Neuronal stem cell (in vitro differentiated cells): ENCODE data around the gene ERBIN. TPM values are rescaled to one million over a fixed set of nuclear protein-coding genes. Genes with fewer than 3 reads are reported as not detected.
"Not testable (repeated sequence)": the region's sequence is repeated elsewhere in the genome, so short reads cannot be mapped to it uniquely, and the experiment has no call there.

Experiments used
- DNase-seq: peaks from one replicate; pipeline ENCODE4 v3.0.0-alpha.2; 2013; ENCODE audit warnings: low spot score
- H2AFZ ChIP-seq: one replicate; pipeline ENCODE4 v1.6.1; 2013; ENCODE audit warnings: mild to moderate bottlenecking, low read length, inconsistent platforms
- H2AK5ac ChIP-seq: 2 replicates; pipeline ENCODE4 v1.6.1; 2013; ENCODE audit warnings: low read depth, mild to moderate bottlenecking, inconsistent platforms, low read length, moderate library complexity, mixed read lengths
- H2BK120ac ChIP-seq: 2 replicates; pipeline ENCODE4 v1.6.1; 2013; ENCODE audit warnings: low read depth, mild to moderate bottlenecking, inconsistent platforms, low read length, moderate library complexity, mixed read lengths
- H2BK12ac ChIP-seq: one replicate; pipeline ENCODE4 v1.6.1; 2013; ENCODE audit warnings: low read length, inconsistent platforms
- H2BK15ac ChIP-seq: 2 replicates; pipeline ENCODE4 v1.6.1; 2013; ENCODE audit warnings: mild to moderate bottlenecking, low read length, inconsistent platforms, mixed read lengths
- H2BK5ac ChIP-seq: one replicate; pipeline ENCODE4 v1.6.1; 2013; ENCODE audit warnings: inconsistent platforms, mild to moderate bottlenecking, low read length, moderate library complexity
- H3K14ac ChIP-seq: one replicate; pipeline ENCODE4 v1.6.1; 2013; ENCODE audit warnings: low read length, inconsistent platforms
- H3K18ac ChIP-seq: 2 replicates; pipeline ENCODE4 v1.6.1; 2013; ENCODE audit warnings: low read length, inconsistent platforms
- H3K23ac ChIP-seq: 2 replicates; pipeline ENCODE4 v1.6.1; 2013; ENCODE audit warnings: low read depth, mild to moderate bottlenecking, mixed read lengths, low read length, inconsistent platforms; ENCODE audit not compliant: poor library complexity
- H3K27ac ChIP-seq: replicated peaks from 3 replicates; pipeline ENCODE4 v1.5.1; 2013; ENCODE audit warnings: low read length, inconsistent platforms
- H3K27me3 ChIP-seq, 3 experiments: 2 replicates each; pipeline ENCODE4 v1.6.1; 2013; ENCODE audit warnings: low read length in 3 of 3, mild to moderate bottlenecking in 2 of 3, inconsistent platforms in 1 of 3, low read depth in 1 of 3, mixed read lengths in 1 of 3, moderate library complexity in 1 of 3; ENCODE audit not compliant: control insufficient read depth in 3 of 3, insufficient read depth in 3 of 3
- H3K36me3 ChIP-seq, 2 donors: replicated peaks in 1 of 2; 2 replicates each; pipeline ENCODE4 v1.6.1; 2013; ENCODE audit warnings: low read length in 2 of 2; ENCODE audit not compliant: control insufficient read depth in 2 of 2, insufficient read depth in 2 of 2
- H3K4ac ChIP-seq: 2 replicates; pipeline ENCODE4 v1.6.1; 2013; ENCODE audit warnings: inconsistent platforms, mild to moderate bottlenecking, low read length, moderate library complexity
- H3K4me1 ChIP-seq, 2 donors: 1 replicate in 1 of 2; 2 replicates in 1 of 2; pipeline ENCODE4 v1.6.1; 2013; ENCODE audit warnings: low read length in 2 of 2, low read depth in 1 of 2; ENCODE audit not compliant: control insufficient read depth in 2 of 2, insufficient read depth in 1 of 2
- H3K4me2 ChIP-seq: one replicate; pipeline ENCODE4 v1.6.1; 2013; ENCODE audit warnings: mild to moderate bottlenecking, low read length, inconsistent platforms; ENCODE audit not compliant: insufficient read depth, poor library complexity, severe bottlenecking
- H3K4me3 ChIP-seq, 2 donors: 2 replicates each; pipeline ENCODE4 v1.5.1; 2013; ENCODE audit warnings: low read length in 2 of 2, mild to moderate bottlenecking in 2 of 2, inconsistent platforms in 1 of 2, moderate library complexity in 1 of 2
- H3K79me1 ChIP-seq: one replicate; pipeline ENCODE4 v1.6.1; 2013; ENCODE audit warnings: low read depth, mild to moderate bottlenecking, inconsistent platforms, low read length, moderate library complexity
- H3K9ac ChIP-seq: one replicate; pipeline ENCODE4 v1.6.1; 2013; ENCODE audit warnings: mild to moderate bottlenecking, low read depth, low read length, inconsistent platforms; ENCODE audit not compliant: poor library complexity
- H3K9me3 ChIP-seq, 2 donors: replicated peaks in 1 of 2; 2 replicates each; pipeline versions ENCODE3 to v1.6.1; 2013; ENCODE audit warnings: low read length in 2 of 2, mild to moderate bottlenecking in 2 of 2, inconsistent platforms in 1 of 2, low read depth in 1 of 2, mixed read lengths in 1 of 2, moderate library complexity in 1 of 2; ENCODE audit not compliant: control insufficient read depth in 2 of 2, insufficient read depth in 1 of 2
- H4K8ac ChIP-seq: one replicate; pipeline ENCODE4 v1.6.1; 2013; ENCODE audit warnings: low read depth, mild to moderate bottlenecking, inconsistent platforms, low read length, moderate library complexity
- H4K91ac ChIP-seq: one replicate; pipeline ENCODE4 v1.6.1; 2013; ENCODE audit warnings: low read length, low read depth, mild to moderate bottlenecking, inconsistent platforms; ENCODE audit not compliant: poor library complexity
- WGBS, 2 donors: extraction: QIAGEN DNeasy Blood & Tissue Kit; methylation state at CpG; one replicate each; pipeline ENCODE4 v1.1.7; 2013; ENCODE audit warnings: missing lambda C conversion rate in 2 of 2, mixed read lengths in 1 of 2; ENCODE audit not compliant: insufficient read length in 2 of 2, insufficient replicate concordance in 1 of 2; ENCODE audit errors: extremely low coverage in 2 of 2; 5-methylcytosine and 5-hydroxymethylcytosine counted together
- polyA plus RNA-seq, 2 experiments: library from polyadenylated mRNA; stranded (reverse); fragments of 200-250 nt; gene quantifications; one replicate each; pipeline ENCODE4 v1.2.3, GENCODE V29; 2013

The ERBIN gene
- polyA plus RNA-seq (2013, experiment 1 of 2), result 29.8 TPM
- 28.4 TPM for polyA plus RNA-seq (2013, experiment 2 of 2)

GRCh38 chr5:65926276-65926783 lies at the start of gene ERBIN:
Gene ERBIN, plus strand, starts transcription at chr5:65926575. Its CDS starts 66,144 bp downstream, at chr5:65992719.
- H4K91ac ChIP-seq, result peak within 1 kb of the TSS; percentile 94
- peaks cover 0 to 2% of the 10 kb centered on the region in 2 donors for H3K4me1 ChIP-seq
- peak within 1 kb of the TSS; percentile 98 for H3K23ac ChIP-seq
- H3K27ac ChIP-seq, result peak within 1 kb of the TSS; percentile 100
- H3K9me3 ChIP-seq, result peaks cover 0 to 10% of the 10 kb centered on the region in 2 donors
- peak within 1 kb of the TSS; percentile 92 for H2AK5ac ChIP-seq
- peak within 1 kb of the TSS; percentile 93 for H3K4ac ChIP-seq
- no CpG with 5 or more reads among the region's 45 CpGs for WGBS, 2 donors
- H3K14ac ChIP-seq, result peak within 1 kb of the TSS; percentile 100
- peak within 1 kb of the TSS; percentile 61 for H3K4me2 ChIP-seq
- H2AFZ ChIP-seq, result peak within 1 kb of the TSS; percentile 95
- H2BK120ac ChIP-seq, result peak within 1 kb of the TSS; percentile 99
- peak within 1 kb of the TSS; percentile 78 for H2BK12ac ChIP-seq
- peaks cover 0 to 18% of the 10 kb centered on the region in 2 donors for H3K36me3 ChIP-seq
- H2BK15ac ChIP-seq, result peak within 1 kb of the TSS; percentile 69
- peak within 1 kb of the TSS; percentile 69 to 100 for H3K4me3 ChIP-seq
- no peaks in the 10 kb centered on the region for H3K27me3 ChIP-seq
- peak; percentile 45 for DNase-seq
- peak within 1 kb of the TSS; percentile 100 for H2BK5ac ChIP-seq
- peaks cover 2% of the 10 kb centered on the region for H3K79me1 ChIP-seq
- peak within 1 kb of the TSS; percentile 52 for H4K8ac ChIP-seq
- peak within 1 kb of the TSS; percentile 99 for H3K18ac ChIP-seq
- peak within 1 kb of the TSS; percentile 100 for H3K9ac ChIP-seq

- no peaks in the 10 kb centered on the region for H3K4me1 ChIP-seq
- no peak overlapping the region for H3K4ac ChIP-seq
- no peak overlapping the region for H4K8ac ChIP-seq
- H2BK120ac ChIP-seq, result no peak overlapping the region
- no peak overlapping the region for H2BK15ac ChIP-seq
- H2BK5ac ChIP-seq, result no peak overlapping the region
- H3K14ac ChIP-seq, result no peak overlapping the region
- no peak overlapping the region for H4K91ac ChIP-seq
- no peak overlapping the region for H3K23ac ChIP-seq
- WGBS, 2 donors, result no CpG with 5 or more reads among the region's 4 CpGs
- H3K4me2 ChIP-seq, result no peak overlapping the region
- no peaks in the 10 kb centered on the region for H3K36me3 ChIP-seq
- no peak overlapping the region for H3K27ac ChIP-seq
- H2AFZ ChIP-seq, result no peak overlapping the region
- DNase-seq, result no peak
- H3K9ac ChIP-seq, result no peak overlapping the region
- H2AK5ac ChIP-seq, result no peak overlapping the region
- no peak overlapping the region for H3K4me3 ChIP-seq
- no peaks in the 10 kb centered on the region for H3K27me3 ChIP-seq
- no peaks in the 10 kb centered on the region for H3K79me1 ChIP-seq
- no peak overlapping the region for H2BK12ac ChIP-seq
- no peaks in the 10 kb centered on the region for H3K9me3 ChIP-seq
- no peak overlapping the region for H3K18ac ChIP-seq
Measured at GRCh38 chr5:65876970-65877369, 49.4 kb upstream of the ERBIN start.

- not testable (repeated sequence) for H2BK15ac ChIP-seq, H2BK120ac ChIP-seq, H3K9me3 ChIP-seq, H3K23ac ChIP-seq, H3K18ac ChIP-seq, H3K4me3 ChIP-seq, H3K36me3 ChIP-seq, H3K9ac ChIP-seq, H3K27me3 ChIP-seq, H3K4ac ChIP-seq, H2AK5ac ChIP-seq, H3K79me1 ChIP-seq, H3K4me1 ChIP-seq, DNase-seq, H4K91ac ChIP-seq, H2BK12ac ChIP-seq, H3K4me2 ChIP-seq, H2AFZ ChIP-seq, H3K14ac ChIP-seq, H4K8ac ChIP-seq, H2BK5ac ChIP-seq, H3K27ac ChIP-seq
- WGBS, 2 donors, result no CpG with 5 or more reads among the region's 8 CpGs
Measured at GRCh38 chr5:65879668-65880256, 46.6 kb upstream of the ERBIN start.

GRCh38 chr5:65880496-65881072 lies 45.8 kb upstream of the ERBIN start:
- Histone ChIP-seq H2BK120ac (no peak overlapping the region), H3K36me3 (no peaks in the 10 kb centered on the region), H2AFZ (no peak overlapping the region), H3K79me1 (no peaks in the 10 kb centered on the region), H3K4me2 (no peak overlapping the region), H4K91ac (no peak overlapping the region), H3K4me3 (no peak overlapping the region), H3K27me3 (peaks cover 0 to 8% (median 0%) of the 10 kb centered on the region in 3 experiments), H3K4me1 (no peaks in the 10 kb centered on the region), H3K18ac (no peak overlapping the region), H3K14ac (no peak overlapping the region), H3K9me3 (no peaks in the 10 kb centered on the region), H4K8ac (no peak overlapping the region), H3K4ac (no peak overlapping the region), H3K23ac (no peak overlapping the region), H2AK5ac (no peak overlapping the region), H2BK15ac (no peak overlapping the region), H2BK5ac (no peak overlapping the region), H3K27ac (no peak overlapping the region), H3K9ac (no peak overlapping the region), H2BK12ac (no peak overlapping the region)
- no CpG with 5 or more reads among the region's 3 CpGs for WGBS, 2 donors
- DNase-seq, result no peak
